COLO829 (cell line): ENCODE measurements around the gene SLC2A6.

Source experiments
- DNase-seq: peaks from one replicate; pipeline ENCODE4 v3.0.0; 2012; ENCODE audit warnings: low spot score

SLC2A6 gene

DNA sequence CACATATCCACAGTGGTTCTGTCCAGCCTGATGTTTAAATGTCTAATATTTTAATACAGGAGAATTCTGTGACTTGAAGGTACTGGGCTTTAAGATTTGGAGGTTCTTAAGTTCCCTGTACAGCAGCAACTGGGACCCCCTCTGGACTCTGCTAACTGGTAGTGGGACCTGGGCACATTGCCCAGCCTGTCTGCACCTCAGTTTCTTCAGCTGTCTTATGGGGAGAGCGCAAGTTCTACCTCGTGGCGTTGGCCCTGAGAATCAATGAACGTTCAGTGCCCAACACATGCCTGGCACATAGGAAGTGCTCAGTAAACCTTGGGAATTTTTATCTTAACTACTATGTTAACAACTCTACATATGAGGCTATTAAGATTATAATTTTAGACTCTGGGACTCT is 1.4 kb downstream of the SLC2A6 start:
- DNase-seq, result no peak

DNA sequence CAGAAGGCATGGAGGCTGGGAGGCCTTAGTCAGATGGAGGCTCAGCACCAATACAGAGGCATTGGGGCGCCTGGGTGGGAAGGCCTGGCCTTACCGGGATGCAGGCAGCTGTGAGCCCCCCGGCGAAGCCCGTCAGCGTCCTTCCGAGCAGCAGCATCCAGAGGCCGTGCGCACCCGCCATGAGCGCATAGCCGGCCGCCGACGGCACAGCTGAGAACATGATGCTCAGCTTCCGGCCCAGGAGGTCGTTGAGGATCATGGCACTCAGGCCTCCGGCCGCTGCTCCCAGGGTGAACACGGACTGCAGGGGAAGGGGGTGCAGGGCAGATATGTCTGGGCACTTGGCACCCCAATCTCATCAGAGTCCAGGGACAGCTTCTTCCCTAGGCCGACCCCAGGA is 2.0 kb downstream of the SLC2A6 start:
- no peak for DNase-seq

DNA sequence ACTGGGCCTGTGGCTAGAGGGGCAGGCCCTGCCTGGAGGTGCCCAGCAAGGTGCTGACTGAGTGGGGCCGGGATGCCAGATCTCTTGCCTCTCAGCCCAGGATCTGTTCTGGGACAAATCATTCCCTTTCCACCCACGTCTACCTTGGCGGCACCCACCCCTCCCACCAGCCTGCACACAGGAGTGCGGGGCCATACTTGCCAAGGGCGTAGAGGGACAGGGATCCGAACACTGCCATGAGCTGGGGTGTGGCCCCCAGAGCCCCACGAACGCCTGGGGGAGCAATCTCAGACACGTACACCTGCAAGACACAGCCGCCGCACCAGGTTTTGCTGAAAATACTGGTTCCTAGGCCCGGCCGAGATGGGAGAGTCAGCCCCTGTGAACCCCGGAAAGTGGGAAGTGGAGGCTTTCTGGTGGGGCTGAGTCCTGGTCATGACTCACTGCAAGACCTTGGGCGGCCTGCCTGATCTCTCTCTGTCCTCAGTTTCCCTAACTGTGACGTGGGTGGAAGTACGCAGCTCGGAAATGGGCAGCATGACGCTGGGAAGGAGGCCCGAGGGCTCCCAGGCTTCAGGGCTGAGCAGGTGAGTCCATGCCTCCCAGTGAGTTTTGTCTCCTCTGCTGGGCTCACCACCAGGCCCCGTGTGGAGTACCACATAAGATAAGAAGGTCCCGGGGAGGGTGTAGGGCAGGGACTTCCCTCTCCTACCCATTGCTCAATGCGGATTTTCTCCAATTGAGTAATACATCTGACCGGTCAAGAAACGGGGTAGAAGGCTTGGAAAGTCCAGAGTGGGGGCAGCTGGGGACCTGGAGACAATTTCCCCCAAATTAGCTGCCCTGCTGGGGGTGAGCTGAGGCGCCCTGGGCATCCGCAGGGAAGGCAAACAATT is 2.6 kb downstream of the SLC2A6 start:
- no peak for DNase-seq

DNA sequence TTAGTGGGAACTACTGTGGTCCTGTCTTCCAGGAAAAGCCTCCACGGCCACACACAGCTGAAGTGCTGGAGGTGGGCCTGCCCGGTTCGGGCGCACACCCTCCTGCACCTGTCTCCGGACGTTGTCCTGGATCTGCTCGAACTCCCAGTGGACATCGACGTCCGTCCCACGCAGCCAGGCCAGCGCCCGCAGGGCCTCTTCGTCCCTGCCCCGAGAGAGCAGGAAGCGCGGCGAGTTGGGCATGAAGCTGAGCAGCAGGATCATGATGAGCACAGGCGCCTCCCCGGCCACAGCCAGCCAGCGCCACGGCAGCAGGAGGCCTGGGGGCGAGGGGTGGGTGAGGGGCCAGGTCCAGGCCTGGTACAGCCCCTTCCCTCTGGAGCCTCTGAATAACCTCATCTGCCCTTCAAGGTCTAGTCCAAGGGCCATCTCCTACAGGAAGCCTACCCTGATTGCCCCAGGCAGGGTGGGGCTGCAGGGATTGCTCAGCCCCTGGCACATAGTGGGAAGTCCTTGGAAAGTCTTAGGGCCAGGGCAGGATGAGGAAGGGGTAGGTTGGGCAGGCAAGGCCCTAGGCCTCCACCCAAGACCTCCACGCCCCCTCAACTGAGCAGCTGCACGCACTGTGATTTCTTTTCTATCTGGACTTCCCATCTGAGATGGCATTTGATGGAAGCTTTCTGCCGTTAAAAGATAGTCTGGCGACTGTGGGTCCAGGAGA is 3.4 kb downstream of the SLC2A6 start:
- DNase-seq, result no peak

DNA sequence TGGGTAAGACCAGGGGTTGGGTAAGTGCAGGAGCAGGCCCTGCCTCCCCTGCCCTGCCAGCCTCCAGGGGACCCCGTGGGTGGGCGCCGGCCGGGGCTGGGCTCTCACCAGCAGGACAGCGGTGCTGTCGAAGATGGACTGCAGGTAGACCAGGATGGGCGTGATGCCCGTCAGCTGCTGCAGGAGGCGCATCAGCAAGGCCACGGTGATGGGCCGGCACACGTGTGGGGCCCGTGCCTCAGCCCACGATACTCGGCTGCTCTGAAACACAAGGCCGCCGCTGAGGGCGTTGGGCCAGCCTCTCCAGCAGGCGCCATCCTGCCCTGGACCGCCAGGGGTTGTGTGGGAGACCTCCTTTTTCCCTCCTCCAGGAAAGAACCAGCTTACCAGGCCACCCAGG is 4.0 kb downstream of the SLC2A6 start:
- no peak for DNase-seq

DNA sequence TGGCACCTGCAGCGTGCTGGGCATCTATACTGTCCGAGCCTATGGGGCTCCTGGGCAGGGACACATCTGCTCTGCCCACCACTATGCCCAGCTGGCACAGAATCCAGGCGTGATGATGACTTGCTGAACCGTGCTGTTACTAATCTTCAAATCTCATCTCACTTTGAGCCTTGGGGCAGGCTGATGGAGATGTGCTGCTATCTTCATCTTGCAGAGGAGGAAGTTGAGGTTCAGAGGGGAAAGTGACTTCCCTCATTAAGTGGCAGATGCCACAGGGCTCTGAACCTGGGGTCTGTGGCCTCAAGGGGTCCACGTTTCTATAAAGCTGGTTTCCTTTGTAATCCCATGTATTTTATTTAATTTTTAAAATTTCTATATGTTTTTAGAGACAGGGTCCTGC is 4.7 kb downstream of the SLC2A6 start:
- no peak for DNase-seq

DNA sequence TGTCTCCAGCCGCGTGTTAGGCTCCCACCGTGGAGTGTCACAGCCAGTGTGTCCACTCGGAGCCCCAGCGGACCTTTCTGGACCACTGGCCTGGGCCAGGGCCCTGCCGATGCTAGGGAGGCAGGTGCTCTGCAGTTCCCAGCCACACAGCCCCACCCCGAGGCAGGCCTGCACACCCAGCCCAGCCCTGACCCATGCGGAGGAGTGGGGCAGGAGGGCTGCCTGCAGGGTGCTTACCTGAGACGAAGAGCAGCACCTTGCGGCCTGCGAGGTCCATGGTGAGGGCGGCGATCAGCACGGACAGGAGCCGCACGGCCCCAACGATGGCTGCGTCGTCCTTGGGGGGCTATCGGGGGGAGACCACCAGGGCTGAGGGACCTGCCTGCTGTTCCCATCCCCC is 5.2 kb downstream of the SLC2A6 start:
- DNase-seq, result no peak

DNA sequence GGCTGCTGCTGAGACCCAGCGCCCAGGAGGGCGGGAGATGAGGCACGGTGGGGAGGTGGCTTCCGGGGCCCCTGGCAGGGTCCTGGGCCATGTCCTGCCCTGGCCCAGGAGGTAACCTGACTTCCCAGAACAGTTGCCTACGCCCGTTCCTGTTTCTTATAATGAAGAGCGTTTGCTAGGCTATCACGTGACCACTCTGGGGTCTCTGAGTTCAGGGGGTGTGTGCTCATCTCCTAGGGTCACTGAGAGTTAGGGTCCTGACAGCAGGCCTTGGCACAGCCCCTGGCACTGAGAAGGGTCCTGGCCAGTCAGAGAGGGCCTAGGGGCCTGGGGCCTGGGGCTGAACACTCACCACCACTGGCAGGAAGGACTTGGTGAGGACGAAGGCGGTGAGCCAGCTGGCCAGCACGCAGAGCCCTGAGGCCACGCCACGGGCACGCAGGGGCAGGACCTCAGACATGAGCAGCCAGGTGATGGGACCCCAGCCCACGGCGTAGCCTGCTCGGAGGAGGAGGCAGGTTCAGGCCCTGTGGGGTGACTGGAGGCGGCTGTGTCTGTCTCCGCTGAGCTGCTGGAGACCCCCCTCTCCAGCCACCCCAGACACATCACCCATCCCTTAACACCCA is 6.0 kb downstream of the SLC2A6 start:
- no peak for DNase-seq

DNA sequence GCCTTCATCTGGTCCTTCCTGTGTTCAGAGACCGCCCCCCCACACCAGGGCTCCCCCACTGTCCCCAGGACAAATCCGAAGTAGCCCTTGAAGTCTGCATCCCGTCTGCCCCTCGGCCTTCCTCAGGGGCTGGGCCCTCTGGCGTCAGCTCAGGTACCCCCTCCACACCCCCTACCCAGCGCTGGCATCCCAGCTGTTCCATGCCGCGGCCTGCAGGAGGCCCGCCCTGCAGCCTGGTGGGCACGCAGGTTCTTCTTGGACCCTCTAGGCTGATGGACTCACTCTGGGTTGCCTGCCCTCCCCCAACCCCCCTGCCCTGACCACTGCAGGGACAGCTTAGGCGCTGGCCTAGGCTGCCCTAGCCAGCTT is 6.6 kb downstream of the SLC2A6 start:
- DNase-seq, result no peak

DNA sequence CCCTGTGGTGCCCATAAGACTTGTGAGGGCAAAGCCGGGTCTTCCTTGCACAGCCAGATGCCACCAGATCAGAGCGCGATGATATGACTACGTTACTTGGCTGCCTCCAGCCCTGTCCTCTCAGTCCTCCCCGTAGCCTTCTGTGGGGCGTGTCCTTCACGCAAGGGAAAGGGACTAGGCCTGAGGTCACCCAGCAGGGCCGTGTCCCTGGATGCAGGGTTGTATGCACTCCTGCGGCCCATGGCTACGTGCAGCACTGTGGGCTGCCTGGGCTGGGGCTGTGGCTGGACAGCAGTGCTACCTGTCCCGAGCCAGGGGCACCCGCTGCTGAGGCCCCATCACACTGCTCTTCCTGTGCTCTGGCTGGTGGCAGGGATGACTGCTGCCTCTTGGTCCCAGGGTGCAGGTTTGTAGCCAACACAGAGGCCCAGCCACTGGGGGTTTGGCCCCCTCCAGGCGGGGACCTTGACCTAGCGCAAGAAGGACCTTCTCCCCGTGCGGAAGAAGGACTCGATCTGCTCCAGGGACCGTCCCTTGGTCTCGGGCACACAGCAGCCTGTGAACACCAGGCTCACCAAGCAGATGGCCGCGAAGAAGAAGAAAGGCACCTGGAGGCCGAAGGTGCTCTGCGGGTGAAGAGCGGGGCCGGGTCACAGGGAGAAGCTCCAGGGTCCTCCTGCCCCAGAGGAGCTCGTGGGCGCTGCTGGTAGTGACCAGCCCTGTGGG is 7.2 kb downstream of the SLC2A6 start:
- DNase-seq, result no peak

DNA sequence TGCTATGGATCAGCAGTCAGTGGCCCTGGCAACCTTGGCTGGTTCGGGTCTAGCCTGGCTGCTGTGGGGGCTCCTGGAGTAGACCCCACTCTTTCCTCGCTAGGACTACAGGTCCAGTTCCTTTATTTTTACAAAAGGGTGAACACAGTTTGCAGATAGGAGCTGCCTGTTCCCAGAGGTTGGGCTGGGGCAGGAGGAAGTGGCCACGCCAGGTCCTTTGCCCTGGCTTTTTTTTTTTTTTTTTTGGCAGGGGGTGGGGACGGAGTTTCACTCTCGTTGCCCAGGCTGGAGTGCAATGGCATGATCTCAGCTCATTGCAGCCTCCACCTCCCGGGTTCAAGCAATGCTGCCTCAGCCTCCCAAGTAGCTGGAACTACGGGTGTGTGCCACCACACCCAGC is 7.9 kb downstream of the SLC2A6 start:
- no peak for DNase-seq

DNA sequence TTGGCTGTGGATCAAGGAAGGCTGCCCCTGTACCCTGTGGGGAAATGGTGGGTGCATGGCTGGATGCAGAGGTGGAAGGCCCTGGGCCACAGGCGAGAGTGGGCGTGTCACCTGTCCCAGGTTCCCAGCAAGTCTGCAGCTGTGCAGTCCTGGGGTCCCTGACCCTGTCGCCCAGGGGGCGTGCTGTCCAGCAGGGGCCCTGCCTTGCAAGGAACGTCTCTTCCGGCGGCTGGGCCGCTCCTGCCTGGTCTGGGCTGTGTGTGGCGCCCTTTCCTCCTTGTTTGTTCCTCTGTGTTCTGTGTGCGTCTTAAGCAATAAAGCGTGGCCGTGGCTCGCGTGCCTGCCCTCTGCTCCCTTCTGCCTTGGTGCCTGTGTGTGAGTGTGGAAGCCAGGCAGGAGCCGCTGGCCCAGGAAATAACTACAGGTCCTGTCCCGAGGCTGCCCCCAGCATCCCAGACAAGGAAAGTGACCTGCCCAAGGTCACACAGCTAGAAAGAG is 8.4 kb downstream of the SLC2A6 start:
- no peak for DNase-seq

DNA sequence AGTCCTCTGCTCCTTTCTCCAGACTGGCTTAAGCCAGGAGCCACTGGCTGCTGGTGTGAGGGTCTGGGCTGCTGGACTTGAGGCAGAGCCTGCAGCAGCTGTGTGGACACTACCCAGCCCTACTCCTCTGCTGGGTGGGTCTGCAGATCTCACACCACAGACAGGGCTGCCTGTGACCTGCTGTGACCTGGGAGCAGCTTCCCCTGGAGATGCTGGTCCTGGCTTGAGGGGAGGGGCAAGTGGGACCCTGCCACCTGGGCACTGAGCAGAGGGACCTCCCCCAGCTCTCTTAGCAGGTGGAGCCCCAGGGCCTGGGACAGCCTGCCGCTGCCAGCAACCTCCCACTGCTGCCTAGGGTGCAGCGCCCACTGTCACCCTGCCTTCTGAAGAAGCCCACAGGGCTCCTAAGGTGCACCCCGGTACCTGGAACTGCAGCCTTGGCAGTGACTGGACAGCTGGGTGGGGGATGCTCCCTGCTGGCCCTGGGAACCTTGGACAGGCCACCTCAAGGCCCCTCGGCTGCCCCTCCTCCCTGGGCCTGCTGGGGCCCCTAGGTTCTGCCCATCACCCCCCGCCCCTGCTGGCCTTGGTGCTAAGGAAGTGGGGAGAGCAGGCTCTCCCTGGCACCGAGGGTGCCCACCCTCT is 10.0 kb downstream of the SLC2A6 start:
- no peak for DNase-seq

DNA sequence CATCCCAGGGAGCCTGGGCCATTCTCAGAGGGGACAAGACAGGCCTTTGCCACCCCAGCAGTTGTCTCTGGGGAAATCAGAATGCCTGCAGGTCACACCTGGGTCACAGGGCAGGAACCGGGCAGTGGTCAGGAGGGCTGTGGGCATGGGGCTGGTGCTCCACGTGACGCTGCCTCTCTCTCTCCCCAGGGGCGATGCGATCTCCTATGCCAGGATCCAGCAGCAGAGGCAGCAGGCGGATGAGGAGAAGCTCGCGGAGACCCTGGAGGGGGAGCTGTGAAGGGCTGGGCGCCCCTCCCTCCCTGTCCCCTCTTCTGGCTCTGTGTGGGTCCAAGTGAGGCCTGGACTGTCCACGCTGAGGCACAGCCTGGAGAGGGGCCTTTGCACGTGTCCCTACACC is 10.5 kb downstream of the SLC2A6 start:
- no peak for DNase-seq

DNA sequence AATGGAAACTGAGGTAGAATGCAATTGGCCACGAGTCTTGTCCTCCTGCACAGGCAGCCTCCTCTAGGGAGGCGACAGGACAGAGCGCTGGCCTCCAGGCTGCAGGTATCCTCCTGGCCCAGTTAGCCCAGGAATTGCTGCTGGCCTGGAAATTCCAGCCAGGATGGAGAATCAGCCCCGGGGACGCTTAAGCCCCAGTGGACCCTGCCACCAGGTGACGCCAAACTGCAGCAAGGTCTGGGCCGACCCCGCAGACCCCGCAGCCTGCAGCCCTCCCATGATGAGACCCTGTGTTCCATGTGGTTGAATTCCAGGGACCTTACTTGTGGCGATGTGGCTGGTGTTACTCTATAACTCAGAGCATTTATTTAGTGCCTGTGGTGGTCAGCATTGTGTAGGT is 11.8 kb downstream of the SLC2A6 start:
- no peak for DNase-seq

DNA sequence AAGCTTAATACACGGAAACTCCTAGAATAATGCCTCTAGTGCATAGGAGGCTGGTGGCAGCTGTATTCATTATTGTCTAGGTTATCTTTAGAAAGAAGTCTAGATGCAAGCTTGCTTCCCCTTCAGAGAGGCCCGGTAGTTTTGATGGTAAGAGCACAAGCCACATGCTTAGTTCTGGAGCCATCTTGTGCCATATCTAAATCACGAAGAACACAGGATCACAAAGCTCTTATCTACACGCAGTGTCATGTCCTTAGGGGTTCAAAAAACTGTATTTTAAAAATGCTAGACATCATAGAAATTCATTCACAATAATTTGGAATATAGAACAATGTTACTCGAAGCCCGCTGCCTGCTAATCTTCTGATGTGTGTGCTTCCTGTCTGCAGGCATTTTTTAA is 12.9 kb downstream of the SLC2A6 start:
- DNase-seq, result no peak

DNA sequence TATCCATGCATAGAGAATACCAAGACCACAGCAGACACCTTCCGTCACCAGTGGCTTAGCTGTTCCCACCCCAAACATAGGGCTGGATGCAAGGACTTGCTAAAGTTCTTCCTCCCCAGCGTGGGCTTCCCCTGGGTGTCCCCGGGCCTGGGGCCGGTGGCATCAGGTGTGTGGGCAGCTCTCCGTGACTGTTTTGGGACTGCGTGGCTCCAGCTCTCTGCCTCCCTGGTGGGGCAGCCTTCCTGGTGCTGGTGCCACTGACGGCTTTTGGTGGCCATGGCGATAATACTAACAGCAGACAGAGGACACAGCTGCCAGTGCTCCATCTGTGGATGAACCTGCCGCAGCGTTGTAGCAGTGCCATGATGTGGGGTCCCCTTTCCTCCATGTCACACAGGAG is 14.3 kb downstream of the SLC2A6 start:
- DNase-seq, result no peak

DNA sequence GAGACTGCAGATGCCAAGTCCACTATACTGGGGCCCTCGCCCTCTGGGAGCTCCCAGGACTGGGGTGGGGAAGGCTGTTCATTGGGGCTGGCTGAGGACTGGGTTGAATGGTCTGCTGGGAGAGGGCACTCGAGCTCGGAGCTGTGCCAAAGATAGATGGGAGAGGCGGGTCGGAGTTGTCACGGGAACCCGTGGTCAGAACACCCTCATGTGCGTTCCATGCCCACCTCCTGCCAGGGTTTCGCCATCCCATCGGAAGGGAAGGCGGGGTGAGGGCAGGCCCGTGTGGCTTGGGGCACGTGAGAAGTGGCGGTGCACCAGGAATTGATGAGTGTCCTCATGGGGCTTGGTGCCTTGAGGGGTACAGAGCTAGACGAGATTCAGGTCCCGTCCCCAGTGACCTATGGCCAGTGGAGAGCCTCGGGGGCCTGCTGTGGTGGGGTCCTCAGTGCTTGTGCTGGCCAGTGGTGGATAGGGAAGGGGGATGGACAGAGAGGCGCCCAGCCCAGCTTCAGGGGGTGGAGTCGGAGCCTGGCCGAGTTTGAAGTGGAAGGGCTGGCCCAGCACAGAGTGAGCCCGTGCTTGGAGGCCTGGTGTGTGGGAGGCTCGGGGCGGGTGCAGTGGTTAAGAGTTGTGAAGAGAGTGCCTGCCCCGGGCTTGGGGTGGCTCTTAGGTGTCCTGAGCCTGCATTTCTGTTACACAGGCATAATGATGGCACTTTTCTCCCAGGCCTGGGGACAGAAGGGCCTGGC is 14.9 kb downstream of the SLC2A6 start:
- DNase-seq, result no peak

DNA sequence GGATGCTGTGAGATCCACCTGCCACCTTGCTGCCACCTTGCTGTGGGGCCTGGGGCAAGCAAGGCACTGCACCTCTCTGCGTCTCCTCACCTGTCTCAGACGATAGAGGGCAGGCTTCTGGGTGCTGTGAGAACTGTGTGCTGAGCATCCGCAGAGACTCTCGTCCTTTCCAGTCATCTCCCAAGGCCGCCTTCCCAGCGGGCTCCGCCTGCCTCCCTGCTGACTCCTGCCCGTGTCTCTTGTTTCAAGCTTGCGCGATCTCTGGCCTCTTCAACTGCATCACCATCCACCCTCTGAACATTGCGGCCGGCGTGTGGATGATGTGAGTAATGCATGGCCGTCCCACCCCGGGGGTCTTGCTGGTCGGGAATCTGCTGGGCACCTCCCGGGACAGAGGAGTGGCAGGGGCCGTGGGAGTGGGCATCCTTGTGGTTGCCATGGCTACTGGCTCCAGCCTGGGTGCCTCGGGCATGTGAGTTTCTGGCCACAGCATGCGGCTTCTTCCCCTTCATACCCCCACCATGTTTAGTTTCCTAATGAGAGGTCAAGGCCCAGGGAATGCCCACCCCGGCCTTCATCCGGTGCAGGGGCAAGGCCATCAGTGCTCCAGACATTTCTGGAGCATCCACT is 15.6 kb downstream of the SLC2A6 start:
- DNase-seq, result no peak

DNA sequence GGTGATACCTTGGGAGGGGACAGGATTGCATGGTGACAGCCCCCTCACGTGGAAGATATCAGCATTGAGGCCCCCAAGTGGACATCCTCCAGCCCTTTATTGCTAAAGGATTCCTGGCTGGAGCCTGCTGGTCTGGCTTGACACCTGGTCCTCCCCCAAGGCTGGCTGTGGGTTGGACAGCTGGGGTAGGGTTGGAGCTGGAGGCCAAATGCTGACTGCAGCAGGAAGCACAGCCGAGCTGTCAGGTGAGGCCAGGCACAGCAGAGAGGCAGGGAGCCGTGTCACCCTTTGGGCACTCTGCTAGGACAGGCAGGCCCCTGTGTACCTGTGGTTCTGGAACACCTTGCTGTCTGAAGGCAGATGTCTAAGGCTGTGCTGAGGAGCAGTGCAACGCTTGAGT is 16.9 kb downstream of the SLC2A6 start:
- DNase-seq, result no peak
